Ishikawa (cell line): Measurements from ENCODE around the gene CYP24A1.

Experiments used
- CEBPB ChIP-seq: IDR thresholded peaks from 2 replicates; pipeline ENCODE4 v1.6.1; 2012
- CREB1 ChIP-seq: IDR thresholded peaks from 2 replicates; pipeline ENCODE4 v1.6.1; 2012; ENCODE audit warnings: low read depth
- EGR1 ChIP-seq: IDR thresholded peaks from 2 replicates; pipeline ENCODE4 v1.6.1; 2012
- EP300 ChIP-seq: IDR thresholded peaks from 2 replicates; pipeline ENCODE4 v1.6.1; 2012; ENCODE audit warnings: borderline replicate concordance
- FOXM1 ChIP-seq: IDR thresholded peaks from 2 replicates; pipeline ENCODE4 v1.6.1; 2012; ENCODE audit warnings: low read depth, borderline replicate concordance
- MAX ChIP-seq: IDR thresholded peaks from 2 replicates; pipeline ENCODE4 v1.6.1; 2012
- NFIC ChIP-seq: IDR thresholded peaks from 2 replicates; pipeline ENCODE4 v1.6.1; 2012
- RAD21 ChIP-seq: IDR thresholded peaks from 2 replicates; pipeline ENCODE4 v1.6.1; 2012; ENCODE audit warnings: low read depth
- REST ChIP-seq: IDR thresholded peaks from 2 replicates; pipeline ENCODE4 v1.6.1; 2012; ENCODE audit warnings: low read depth, mild to moderate bottlenecking
- TAF1 ChIP-seq: IDR thresholded peaks from 2 replicates; pipeline ENCODE4 v1.6.1; 2012; ENCODE audit warnings: low read depth, mild to moderate bottlenecking
- TCF12 ChIP-seq: IDR thresholded peaks from 2 replicates; pipeline ENCODE4 v1.6.1; 2012; ENCODE audit warnings: low read depth
- TEAD4 ChIP-seq: IDR thresholded peaks from 2 replicates; pipeline ENCODE4 v1.6.1; 2012
- USF1 ChIP-seq: IDR thresholded peaks from 2 replicates; pipeline ENCODE4 v1.6.1; 2012
- YY1 ChIP-seq: IDR thresholded peaks from 2 replicates; pipeline ENCODE4 v1.6.1; 2012; ENCODE audit warnings: low read depth
- ZBTB7A ChIP-seq: IDR thresholded peaks from 2 replicates; pipeline ENCODE4 v1.6.1; 2012; ENCODE audit warnings: low read depth

The CYP24A1 gene

DNA sequence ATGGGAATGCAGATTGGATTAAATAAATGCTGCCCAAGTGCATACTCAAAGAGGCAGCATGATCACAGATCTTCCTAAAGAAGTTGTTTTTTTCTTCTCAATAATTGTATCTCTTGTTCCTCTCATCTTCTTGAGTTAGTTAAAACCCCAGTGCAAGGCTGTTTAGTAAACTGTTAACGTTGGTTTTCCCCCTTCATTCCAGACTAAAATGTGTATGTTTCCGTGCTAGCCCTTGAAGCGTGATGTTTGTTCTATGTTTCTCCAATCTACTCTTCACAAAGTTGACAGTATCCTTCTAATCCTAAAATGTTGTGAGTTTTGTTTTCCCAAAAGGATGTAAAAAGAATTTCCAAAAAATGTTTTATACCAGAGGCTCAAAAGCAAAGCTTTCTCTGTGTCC lies 15.6 kb downstream of the CYP24A1 start:
- TF ChIP-seq NFIC (no peak), ZBTB7A (no peak), CREB1 (no peak), TCF12 (no peak), CEBPB (no peak), EP300 (no peak), TAF1 (no peak), EGR1 (no peak), USF1 (no peak), TEAD4 (no peak), REST (no peak), RAD21 (no peak), MAX (no peak), YY1 (no peak), FOXM1 (no peak)

- no peak for TF ChIP-seq EP300
- no peak for TF ChIP-seq ZBTB7A
- TF ChIP-seq FOXM1 = no peak
- no peak for TF ChIP-seq MAX
- TF ChIP-seq CREB1 = no peak
Observed at GRCh38 chr20:54156981-54157835, 16.6 kb downstream of the CYP24A1 start.

DNA sequence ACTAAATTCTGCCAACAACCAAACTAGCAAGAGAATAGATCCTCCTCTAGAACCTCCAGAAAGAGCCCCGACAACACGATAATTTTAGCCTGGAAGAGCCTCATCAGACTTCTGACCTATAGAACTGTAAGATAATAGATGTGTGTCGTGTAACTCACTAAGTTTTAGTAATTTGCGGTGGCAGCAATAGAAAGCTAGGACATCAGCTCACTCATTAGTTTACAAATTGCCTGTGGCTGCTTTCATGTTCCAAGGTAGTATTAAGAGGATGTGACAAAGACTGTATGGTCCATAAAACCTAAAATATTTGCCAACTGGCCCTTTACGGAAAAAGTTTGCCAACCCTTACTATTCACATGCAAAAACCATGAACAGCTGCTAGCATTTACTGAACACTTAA lies 17.3 kb downstream of the CYP24A1 start:
- TF ChIP-seq CREB1 (no peak), ZBTB7A (no peak), MAX (no peak), NFIC (no peak), EP300 (no peak), REST (no peak), TEAD4 (no peak), FOXM1 (no peak), EGR1 (no peak), TCF12 (no peak), RAD21 (no peak), CEBPB (no peak), USF1 (no peak), TAF1 (no peak), YY1 (no peak)

DNA sequence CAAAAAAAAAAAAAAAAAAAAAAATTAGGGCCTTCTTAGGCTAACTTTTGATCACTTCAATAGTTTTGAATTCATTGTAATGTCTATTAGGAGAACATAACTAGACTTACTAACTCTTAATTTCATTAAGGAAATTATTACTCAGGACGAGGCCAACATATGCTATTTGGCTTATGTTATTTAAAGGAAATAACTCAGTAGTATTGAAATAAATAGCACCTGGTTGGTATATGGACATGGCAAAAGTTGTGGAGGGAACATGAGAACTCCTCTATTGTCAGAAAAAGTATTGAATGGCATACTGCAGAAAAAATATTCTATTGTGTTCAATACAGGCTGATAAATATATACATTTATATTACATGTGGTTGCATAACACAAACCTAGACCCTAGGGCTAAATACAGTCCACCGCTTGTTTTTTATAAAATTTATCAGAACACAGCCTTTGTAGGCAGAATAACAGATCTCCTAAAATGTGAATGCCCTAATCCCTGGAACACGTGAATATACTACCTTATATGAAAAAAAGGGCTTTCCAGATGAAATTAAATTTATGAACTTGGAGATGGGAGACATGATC lies 18.0 kb downstream of the CYP24A1 start:
- TF ChIP-seq CREB1 (no peak), CEBPB (no peak), TCF12 (no peak), NFIC (no peak), MAX (no peak), ZBTB7A (no peak), TAF1 (no peak), FOXM1 (no peak), EP300 (no peak), TEAD4 (no peak), REST (no peak), RAD21 (no peak), EGR1 (no peak), USF1 (no peak), YY1 (no peak)
